ENCODE measurements around the gene NTNG1. TPM values are rescaled to one million over a fixed set of nuclear protein-coding genes. Genes with fewer than 3 reads are reported as not detected.

The NTNG1 gene
- total RNA-seq, 2 experiments from 2014 or later, result 2.3 to 5.9 TPM

DNA sequence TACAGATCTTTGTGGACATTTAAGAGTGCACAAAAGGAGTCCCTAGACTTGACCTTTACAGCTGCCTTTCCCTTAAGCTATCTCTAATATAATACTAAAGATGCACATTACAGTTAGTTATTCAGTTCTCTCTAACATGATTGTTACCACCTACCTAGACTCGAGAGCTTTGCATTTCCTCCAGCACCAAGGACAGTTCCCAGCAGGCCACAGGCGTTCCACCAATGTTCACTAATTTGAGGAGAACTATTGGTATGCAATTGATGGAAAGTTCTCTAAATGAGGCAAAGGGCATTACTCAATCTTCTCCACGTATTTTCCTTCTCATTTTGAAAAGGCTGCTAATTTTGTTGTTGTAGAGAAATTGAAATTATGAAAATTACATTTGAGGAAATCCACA is 5.4 kb upstream of the NTNG1 start:
- no peaks in the 10 kb centered on the region for H3K36me3 ChIP-seq (ENCODE audit: insufficient read depth, low read length)

DNA sequence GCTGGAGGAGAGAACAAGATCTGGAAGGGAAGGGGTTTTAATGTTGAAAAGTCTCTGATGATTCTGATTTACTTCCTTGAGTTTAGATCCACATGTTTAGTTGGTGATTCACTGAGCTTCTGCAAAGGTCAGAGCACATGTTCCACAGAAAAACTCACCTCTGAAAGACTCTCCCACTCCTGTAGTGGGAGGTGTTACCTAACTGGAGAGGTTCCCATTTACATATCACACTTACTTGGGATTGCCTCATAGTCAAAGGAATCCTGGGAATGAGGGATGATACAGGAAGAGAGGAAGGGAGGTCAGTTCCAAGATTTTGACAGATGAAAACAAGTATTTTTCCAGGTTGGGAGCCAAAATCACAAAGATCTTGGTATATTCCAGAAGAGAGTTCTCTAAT is 2.7 kb upstream of the NTNG1 start:
- BruUV-seq (replicated peaks), result no TSS peak
- ChIA-PET CTCF (ENCODE audit: unreplicated experiment) (no interaction called here), POLR2A (no interaction called here)
- Histone ChIP-seq H3K9me3 (ENCODE audit: low read length) (no peaks in the 10 kb centered on the region), H2AFZ (ENCODE audit: low read length) (no peak overlapping the region), H3K4me1 (ENCODE audit: insufficient read depth, low read length, poor library complexity, severe bottlenecking) (peaks cover 29% of the 10 kb centered on the region), H3K4me3 (ENCODE audit: low read depth, low read length, poor library complexity, severe bottlenecking) (no peak overlapping the region), H3K27ac (ENCODE audit: low read depth, low read length, poor library complexity, severe bottlenecking) (no peak overlapping the region), H3K9me2 (ENCODE audit: insufficient read depth, low read length) (no peaks in the 10 kb centered on the region), H3K4me2 (ENCODE audit: low read length) (no peak overlapping the region), H4K20me1 (ENCODE audit: insufficient read depth, low read length) (no peaks in the 10 kb centered on the region), H3K79me2 (ENCODE audit: insufficient read depth, low read depth, low read length) (no peaks in the 10 kb centered on the region), H3K36me3 (ENCODE audit: insufficient read depth, low read length) (no peaks in the 10 kb centered on the region)
- no peak for DNase-seq (ENCODE audit: low spot score)
- intact Hi-C loops (cut with micrococcal nuclease; ENCODE audit: unreplicated experiment), result no loop called here
- TF ChIP-seq, protein P1, sequence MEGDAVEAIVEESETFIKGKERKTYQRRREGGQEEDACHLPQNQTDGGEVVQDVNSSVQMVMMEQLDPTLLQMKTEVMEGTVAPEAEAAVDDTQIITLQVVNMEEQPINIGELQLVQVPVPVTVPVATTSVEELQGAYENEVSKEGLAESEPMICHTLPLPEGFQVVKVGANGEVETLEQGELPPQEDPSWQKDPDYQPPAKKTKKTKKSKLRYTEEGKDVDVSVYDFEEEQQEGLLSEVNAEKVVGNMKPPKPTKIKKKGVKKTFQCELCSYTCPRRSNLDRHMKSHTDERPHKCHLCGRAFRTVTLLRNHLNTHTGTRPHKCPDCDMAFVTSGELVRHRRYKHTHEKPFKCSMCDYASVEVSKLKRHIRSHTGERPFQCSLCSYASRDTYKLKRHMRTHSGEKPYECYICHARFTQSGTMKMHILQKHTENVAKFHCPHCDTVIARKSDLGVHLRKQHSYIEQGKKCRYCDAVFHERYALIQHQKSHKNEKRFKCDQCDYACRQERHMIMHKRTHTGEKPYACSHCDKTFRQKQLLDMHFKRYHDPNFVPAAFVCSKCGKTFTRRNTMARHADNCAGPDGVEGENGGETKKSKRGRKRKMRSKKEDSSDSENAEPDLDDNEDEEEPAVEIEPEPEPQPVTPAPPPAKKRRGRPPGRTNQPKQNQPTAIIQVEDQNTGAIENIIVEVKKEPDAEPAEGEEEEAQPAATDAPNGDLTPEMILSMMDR (conservative IDR thresholded peaks at IDR 0.05; ENCODE audit: low read length), result no peak
- TF ChIP-seq EZH2phosphoT487 (IDR thresholded peaks at IDR 0.05; ENCODE audit: borderline replicate concordance, low read depth, low read length), result no peak

More for the DNA sequence above, 5.4 kb upstream of the NTNG1 start:
- H3K4me2 ChIP-seq (ENCODE audit: low read length), result no peak overlapping the region
- DNase-seq (ENCODE audit: low spot score), result peak; percentile 73
- no TSS peak for BruUV-seq (replicated peaks)
- no peaks in the 10 kb centered on the region for H4K20me1 ChIP-seq (ENCODE audit: insufficient read depth, low read length)
- no peak for TF ChIP-seq EZH2phosphoT487 (IDR thresholded peaks at IDR 0.05; ENCODE audit: borderline replicate concordance, low read depth, low read length)
- TF ChIP-seq, protein P1 (conservative IDR thresholded peaks at IDR 0.05; ENCODE audit: low read length), result no peak
- no peak overlapping the region for H3K4me3 ChIP-seq (ENCODE audit: low read depth, low read length, poor library complexity, severe bottlenecking)
- intact Hi-C loops (cut with micrococcal nuclease; ENCODE audit: unreplicated experiment), result no loop called here
- no peak overlapping the region for H2AFZ ChIP-seq (ENCODE audit: low read length)
- H3K9me3 ChIP-seq (ENCODE audit: low read length), result no peaks in the 10 kb centered on the region
- ChIA-PET CTCF (ENCODE audit: unreplicated experiment) (no interaction called here), POLR2A (interaction anchor here (0.8 to 1.5 kb wide), 3 partner anchors 36 to 161 kb away, joined by 3 to 7 read pairs (median 3); partner anchors contain the start of gene PRMT6)
- H3K4me1 ChIP-seq (ENCODE audit: insufficient read depth, low read length, poor library complexity, severe bottlenecking), result peaks cover 47% of the 10 kb centered on the region
- no peaks in the 10 kb centered on the region for H3K9me2 ChIP-seq (ENCODE audit: insufficient read depth, low read length)
- no peak overlapping the region for H3K27ac ChIP-seq (ENCODE audit: low read depth, low read length, poor library complexity, severe bottlenecking)
- no peaks in the 10 kb centered on the region for H3K79me2 ChIP-seq (ENCODE audit: insufficient read depth, low read depth, low read length)

DNA sequence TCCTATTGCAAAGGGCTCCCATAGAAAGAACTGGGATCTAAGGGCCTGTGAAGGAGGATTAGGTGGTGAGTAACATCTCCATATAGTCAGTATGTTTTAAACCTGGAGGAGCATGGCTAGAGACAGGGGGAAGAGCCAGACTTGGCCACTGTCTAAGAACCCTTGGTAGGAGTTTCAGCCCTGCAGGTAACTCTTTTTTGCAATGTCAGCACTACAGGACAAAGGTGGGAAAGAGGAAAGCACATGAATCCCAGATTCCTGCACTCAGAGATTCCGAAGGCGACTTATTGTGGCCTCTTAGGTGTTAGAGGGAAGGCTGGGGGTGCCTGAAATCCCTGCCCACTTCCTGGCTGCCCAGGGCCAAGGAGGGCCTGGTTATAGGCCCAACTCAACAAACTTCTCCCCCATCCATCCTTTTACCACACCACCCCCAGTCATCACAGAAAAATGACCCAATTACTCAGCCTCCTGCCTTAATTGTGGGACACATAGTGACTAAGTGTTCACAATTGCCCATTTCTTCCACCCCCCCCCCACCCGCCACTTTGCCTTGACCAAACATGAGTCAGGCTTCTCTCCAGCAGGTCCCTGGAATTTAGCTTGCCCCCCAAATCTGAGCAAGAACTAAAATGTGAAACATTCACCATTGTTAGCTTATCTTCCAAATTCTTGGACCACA is 1.9 kb upstream of the NTNG1 start:
- no TSS peak for BruUV-seq (replicated peaks)

More for the DNA sequence above, 1.9 kb upstream of the NTNG1 start:
- Histone ChIP-seq H2AFZ (ENCODE audit: low read length) (no peak overlapping the region), H3K9me3 (ENCODE audit: low read length) (no peaks in the 10 kb centered on the region), H4K20me1 (ENCODE audit: insufficient read depth, low read length) (no peaks in the 10 kb centered on the region), H3K79me2 (ENCODE audit: insufficient read depth, low read depth, low read length) (no peaks in the 10 kb centered on the region), H3K4me2 (ENCODE audit: low read length) (no peak overlapping the region), H3K27ac (ENCODE audit: low read depth, low read length, poor library complexity, severe bottlenecking) (no peak overlapping the region), H3K9me2 (ENCODE audit: insufficient read depth, low read length) (no peaks in the 10 kb centered on the region), H3K4me1 (ENCODE audit: insufficient read depth, low read length, poor library complexity, severe bottlenecking) (peaks cover 21% of the 10 kb centered on the region), H3K4me3 (ENCODE audit: low read depth, low read length, poor library complexity, severe bottlenecking) (no peak overlapping the region), H3K36me3 (ENCODE audit: insufficient read depth, low read length) (no peaks in the 10 kb centered on the region)
- DNase-seq (ENCODE audit: low spot score), result no peak
- CTCF ChIA-PET (ENCODE audit: unreplicated experiment), result no interaction called here
- intact Hi-C loops (cut with micrococcal nuclease; ENCODE audit: unreplicated experiment), result no loop called here
- no peak for TF ChIP-seq EZH2phosphoT487 (IDR thresholded peaks at IDR 0.05; ENCODE audit: borderline replicate concordance, low read depth, low read length)
- TF ChIP-seq, protein P1 (conservative IDR thresholded peaks at IDR 0.05; ENCODE audit: low read length), result no peak
- POLR2A ChIA-PET, result interaction anchor here (0.6 to 0.9 kb wide), 7 partner anchors 10 to 609 kb away, joined by 3 to 7 read pairs (median 5); no protein-coding TSS in a partner anchor
